ENCODE results near the gene SHB. TPM values are rescaled to one million over a fixed set of nuclear protein-coding genes. Genes with fewer than 3 reads are reported as not detected.

The SHB gene
- total RNA-seq, 4 donors from 2014 or later = 9.7 to 17.5 (median 14.2) TPM

GRCh38 chr9:37931592-37931991 lies 137.4 kb downstream of the SHB start:
- no peak for TF ChIP-seq POLR2AphosphoS5 (IDR thresholded peaks at IDR 0.05)
- no peak for TF ChIP-seq CTCF (IDR thresholded peaks at IDR 0.05)
- H3K27ac ChIP-seq = no peak overlapping the region
- no peaks in the 10 kb centered on the region for H3K9me3 ChIP-seq
- no peak overlapping the region for H3K4me3 ChIP-seq
- peaks cover 0 to 31% (median 0%) of the 10 kb centered on the region in 3 donors for H3K4me1 ChIP-seq
- ATAC-seq = no peak
- H3K36me3 ChIP-seq = peaks cover 0 to 5% of the 10 kb centered on the region in 2 donors
- 88 to 95% methylated on average over 5 of the region's 5 CpGs for WGBS, 2 donors (ENCODE audit: low coverage in 1 of 2)
- H3K27me3 ChIP-seq = no peaks in the 10 kb centered on the region

GRCh38 chr9:37929441-37929895 lies 139.6 kb downstream of the SHB start:
- WGBS, 2 donors (ENCODE audit: low coverage in 1 of 2) = 69% methylated on average over 4 of the region's 11 CpGs; no CpG with 5 or more reads in 1 of the 2 donors

GRCh38 chr9:37928552-37929430 lies 140.2 kb downstream of the SHB start:
- Histone ChIP-seq H3K27me3 (no peaks in the 10 kb centered on the region), H3K9me3 (no peaks in the 10 kb centered on the region), H3K4me1 (peaks cover 0 to 31% (median 0%) of the 10 kb centered on the region in 3 donors), H3K36me3 (peaks cover 0 to 5% of the 10 kb centered on the region in 2 donors), H3K27ac (no peak overlapping the region), H3K4me3 (no peak overlapping the region)
- no peak for TF ChIP-seq EP300 (IDR thresholded peaks at IDR 0.05)
- TF ChIP-seq POLR2A (IDR thresholded peaks at IDR 0.05) = no peak
- no peak for TF ChIP-seq POLR2AphosphoS5 (IDR thresholded peaks at IDR 0.05)
- WGBS, 2 donors (ENCODE audit: low coverage in 1 of 2) = 80 to 89% methylated on average over 2 to 5 of the region's 20 CpGs
- no peak for ATAC-seq

More at GRCh38 chr9:37929441-37929895, 139.6 kb downstream of the SHB start:
- Histone ChIP-seq H3K4me3 (no peak overlapping the region), H3K4me1 (peaks cover 0 to 31% (median 0%) of the 10 kb centered on the region in 3 donors), H3K27me3 (no peaks in the 10 kb centered on the region), H3K9me3 (no peaks in the 10 kb centered on the region), H3K36me3 (peaks cover 0 to 5% of the 10 kb centered on the region in 2 donors), H3K27ac (no peak overlapping the region)
- TF ChIP-seq EP300 (IDR thresholded peaks at IDR 0.05) (no peak), POLR2A (IDR thresholded peaks at IDR 0.05) (no peak), CTCF (IDR thresholded peaks at IDR 0.05) (no peak), POLR2AphosphoS5 (IDR thresholded peaks at IDR 0.05) (no peak)
- ATAC-seq = peak; percentile 49

GRCh38 chr9:37927601-37928551 lies 141.2 kb downstream of the SHB start:
- H3K27ac ChIP-seq = no peak overlapping the region
- H3K4me1 ChIP-seq = peaks cover 0 to 31% (median 0%) of the 10 kb centered on the region in 3 donors
- no peaks in the 10 kb centered on the region for H3K9me3 ChIP-seq
- no peak for TF ChIP-seq CTCF (IDR thresholded peaks at IDR 0.05)
- TF ChIP-seq POLR2A (IDR thresholded peaks at IDR 0.05) = no peak
- TF ChIP-seq POLR2AphosphoS5 (IDR thresholded peaks at IDR 0.05) = no peak
- no peak for TF ChIP-seq EP300 (IDR thresholded peaks at IDR 0.05)
- no peaks in the 10 kb centered on the region for H3K27me3 ChIP-seq
- no peak overlapping the region for H3K4me3 ChIP-seq
- ATAC-seq = no peak
- H3K36me3 ChIP-seq = peaks cover 0 to 5% of the 10 kb centered on the region in 2 donors
- 82 to 83% methylated on average over 4 to 7 of the region's 13 CpGs for whole genome bisulfite sequencing, 2 donors (ENCODE audit: low coverage in 1 of 2)

- 54% methylated on average over 3 of the region's 9 CpGs; no CpG with 5 or more reads in 1 of the 2 donors for WGBS, 2 donors (ENCODE audit: low coverage in 1 of 2)
- Histone ChIP-seq H3K27me3 (no peaks in the 10 kb centered on the region), H3K4me1 (peaks cover 0 to 31% (median 0%) of the 10 kb centered on the region in 3 donors), H3K9me3 (no peaks in the 10 kb centered on the region), H3K27ac (no peak overlapping the region), H3K36me3 (peaks cover 0 to 5% of the 10 kb centered on the region in 2 donors), H3K4me3 (no peak overlapping the region)
- TF ChIP-seq CTCF (IDR thresholded peaks at IDR 0.05) = no peak
- TF ChIP-seq POLR2AphosphoS5 (IDR thresholded peaks at IDR 0.05) = no peak
- TF ChIP-seq POLR2A (IDR thresholded peaks at IDR 0.05) = no peak
- no peak for TF ChIP-seq EP300 (IDR thresholded peaks at IDR 0.05)
- no peak for ATAC-seq
These were observed 141.9 kb downstream of the SHB start for GRCh38 chr9:37927132-37927531.
